ENCODE data around the gene CACTIN.

DNA sequence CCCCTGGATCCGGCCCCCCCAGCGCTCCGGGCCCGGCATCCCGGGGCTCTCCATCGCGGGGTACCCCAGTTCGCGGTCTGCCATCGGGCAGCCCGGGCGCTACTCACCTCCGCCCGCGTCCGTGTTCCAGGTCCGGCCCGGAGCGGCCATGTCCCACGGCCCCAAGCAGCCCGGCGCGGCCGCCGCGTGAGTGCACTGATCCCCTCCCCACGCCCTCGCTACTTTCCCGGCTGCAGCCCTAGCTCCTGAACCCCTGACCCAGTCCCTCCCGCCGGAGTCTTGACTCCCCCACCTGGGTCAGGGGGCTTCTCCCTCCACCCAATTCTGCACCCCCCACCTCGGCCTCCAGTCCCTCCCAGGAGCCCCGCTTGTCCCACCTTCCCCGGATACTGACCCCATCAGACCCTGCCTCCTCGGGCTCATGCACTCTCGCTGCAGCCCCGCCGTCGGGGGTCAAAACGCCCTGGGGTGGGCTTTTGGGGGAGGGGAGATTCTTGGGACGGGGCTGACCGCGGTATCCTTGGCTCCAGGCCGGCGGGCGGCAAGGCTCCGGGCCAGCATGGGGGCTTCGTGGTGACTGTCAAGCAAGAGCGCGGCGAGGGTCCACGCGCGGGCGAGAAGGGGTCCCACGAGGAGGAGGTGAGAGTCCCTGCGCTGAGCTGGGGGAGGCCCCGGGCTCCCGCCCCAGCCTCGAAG lies 53.3 kb downstream of the CACTIN start:
- TF ChIP-seq, protein P1, sequence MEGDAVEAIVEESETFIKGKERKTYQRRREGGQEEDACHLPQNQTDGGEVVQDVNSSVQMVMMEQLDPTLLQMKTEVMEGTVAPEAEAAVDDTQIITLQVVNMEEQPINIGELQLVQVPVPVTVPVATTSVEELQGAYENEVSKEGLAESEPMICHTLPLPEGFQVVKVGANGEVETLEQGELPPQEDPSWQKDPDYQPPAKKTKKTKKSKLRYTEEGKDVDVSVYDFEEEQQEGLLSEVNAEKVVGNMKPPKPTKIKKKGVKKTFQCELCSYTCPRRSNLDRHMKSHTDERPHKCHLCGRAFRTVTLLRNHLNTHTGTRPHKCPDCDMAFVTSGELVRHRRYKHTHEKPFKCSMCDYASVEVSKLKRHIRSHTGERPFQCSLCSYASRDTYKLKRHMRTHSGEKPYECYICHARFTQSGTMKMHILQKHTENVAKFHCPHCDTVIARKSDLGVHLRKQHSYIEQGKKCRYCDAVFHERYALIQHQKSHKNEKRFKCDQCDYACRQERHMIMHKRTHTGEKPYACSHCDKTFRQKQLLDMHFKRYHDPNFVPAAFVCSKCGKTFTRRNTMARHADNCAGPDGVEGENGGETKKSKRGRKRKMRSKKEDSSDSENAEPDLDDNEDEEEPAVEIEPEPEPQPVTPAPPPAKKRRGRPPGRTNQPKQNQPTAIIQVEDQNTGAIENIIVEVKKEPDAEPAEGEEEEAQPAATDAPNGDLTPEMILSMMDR (conservative IDR thresholded peaks at IDR 0.05) = no peak
- no peak for TF ChIP-seq EZH2 (IDR thresholded peaks at IDR 0.05; ENCODE audit: low read depth)
